Measurements from ENCODE around the gene MYBPH.

DNA sequence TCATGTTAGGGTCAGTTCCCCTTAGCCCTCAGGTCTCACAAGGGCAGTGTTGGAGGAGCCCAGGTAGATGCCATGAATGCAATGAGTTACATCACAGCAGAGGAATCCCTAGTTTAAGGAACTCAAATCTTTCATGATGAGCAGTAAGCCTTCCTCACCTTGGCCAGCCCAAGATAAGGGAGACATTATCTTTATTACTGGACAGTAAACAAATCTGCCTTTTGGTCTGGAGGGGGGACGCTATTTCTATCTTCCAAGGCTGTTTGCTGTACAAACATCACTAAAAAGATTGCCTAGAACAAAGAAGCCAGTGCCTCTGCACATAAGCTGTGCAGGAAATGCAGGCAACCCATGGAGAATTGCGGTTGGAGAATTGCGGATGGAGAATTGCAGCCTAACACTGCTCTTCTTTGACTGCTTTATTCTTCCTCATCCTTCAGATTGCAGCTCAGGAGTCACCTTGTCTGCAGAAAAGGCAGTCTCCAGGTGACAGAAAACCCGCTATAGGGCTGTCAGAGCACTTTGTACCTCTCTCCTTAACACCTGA, 13.1 kb upstream of the MYBPH start:
- TF ChIP-seq, protein P1, sequence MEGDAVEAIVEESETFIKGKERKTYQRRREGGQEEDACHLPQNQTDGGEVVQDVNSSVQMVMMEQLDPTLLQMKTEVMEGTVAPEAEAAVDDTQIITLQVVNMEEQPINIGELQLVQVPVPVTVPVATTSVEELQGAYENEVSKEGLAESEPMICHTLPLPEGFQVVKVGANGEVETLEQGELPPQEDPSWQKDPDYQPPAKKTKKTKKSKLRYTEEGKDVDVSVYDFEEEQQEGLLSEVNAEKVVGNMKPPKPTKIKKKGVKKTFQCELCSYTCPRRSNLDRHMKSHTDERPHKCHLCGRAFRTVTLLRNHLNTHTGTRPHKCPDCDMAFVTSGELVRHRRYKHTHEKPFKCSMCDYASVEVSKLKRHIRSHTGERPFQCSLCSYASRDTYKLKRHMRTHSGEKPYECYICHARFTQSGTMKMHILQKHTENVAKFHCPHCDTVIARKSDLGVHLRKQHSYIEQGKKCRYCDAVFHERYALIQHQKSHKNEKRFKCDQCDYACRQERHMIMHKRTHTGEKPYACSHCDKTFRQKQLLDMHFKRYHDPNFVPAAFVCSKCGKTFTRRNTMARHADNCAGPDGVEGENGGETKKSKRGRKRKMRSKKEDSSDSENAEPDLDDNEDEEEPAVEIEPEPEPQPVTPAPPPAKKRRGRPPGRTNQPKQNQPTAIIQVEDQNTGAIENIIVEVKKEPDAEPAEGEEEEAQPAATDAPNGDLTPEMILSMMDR (conservative IDR thresholded peaks at IDR 0.05; ENCODE audit: low read length): no peak
- no peak for TF ChIP-seq EZH2phosphoT487 (IDR thresholded peaks at IDR 0.05; ENCODE audit: borderline replicate concordance, low read depth, low read length)
